Thyroid gland (tissue), 4 donors: ENCODE measurements around the gene GCSAM.

ENCODE experiments used
- CTCF ChIP-seq, 6 experiments: fragments of 200-600 bp in 3 of 6; fragments of 450-650 bp in 3 of 6; sonication (generic) in 3 of 6; IDR thresholded peaks; one replicate each; pipeline ENCODE4 v1.5.1; 2016 to 2019; ENCODE audit warnings: antibody characterized with exemption in 6 of 6, mild to moderate bottlenecking in 2 of 6, inconsistent platforms in 1 of 6, moderate library complexity in 1 of 6
- POLR2A ChIP-seq, 2 donors: fragments of 450-650 bp; IDR thresholded peaks; one replicate each; pipeline ENCODE4 v1.6.1; 2017; ENCODE audit warnings: antibody characterized with exemption in 2 of 2, mild to moderate bottlenecking in 2 of 2, moderate library complexity in 1 of 2

- TF ChIP-seq CTCF (IDR thresholded peaks at IDR 0.05) (no peak), POLR2A (IDR thresholded peaks at IDR 0.05) (no peak)
Observed at GRCh38 chr3:112088944-112089343, 44.1 kb downstream of the GCSAM start.
